Mesodermal cell (in vitro differentiated cells): ENCODE measurements around the gene CGB8.
A peak's percentile ranks its signal among the peaks of the same experiment; 100 is the strongest.
"Not testable (repeated sequence)": the region's sequence is repeated elsewhere in the genome, so short reads cannot be mapped to it uniquely, and the experiment has no call there.

Experiments
- H3K27ac ChIP-seq: 2 replicates; pipeline ENCODE4 v1.7.0; 2013; ENCODE audit warnings: mild to moderate bottlenecking, low read depth, low read length, moderate library complexity; ENCODE audit not compliant: severe bottlenecking
- H3K36me3 ChIP-seq: 2 replicates; pipeline ENCODE4 v1.7.1; 2013; ENCODE audit warnings: mild to moderate bottlenecking, low read length, moderate library complexity; ENCODE audit not compliant: control insufficient read depth, insufficient read depth
- H3K4me1 ChIP-seq: one replicate; pipeline ENCODE4 v1.7.1; 2013; ENCODE audit warnings: mild to moderate bottlenecking, low read length; ENCODE audit not compliant: insufficient read depth, control insufficient read depth, poor library complexity, severe bottlenecking
- H3K4me3 ChIP-seq: 2 replicates; pipeline ENCODE4 v1.7.0; 2013; ENCODE audit warnings: low read length, control low read depth, mild to moderate bottlenecking; ENCODE audit not compliant: insufficient read depth, poor library complexity, severe bottlenecking; ENCODE audit errors: extremely low read depth
- H3K9me3 ChIP-seq: 2 replicates; pipeline ENCODE4 v1.7.1; 2013; ENCODE audit warnings: mild to moderate bottlenecking, low read length, moderate library complexity; ENCODE audit not compliant: control insufficient read depth
- WGBS, 2 experiments: methylation state at CpG; one replicate each; pipeline ENCODE4 v1.1.5; 2013; ENCODE audit warnings: missing lambda C conversion rate in 2 of 2; ENCODE audit not compliant: insufficient coverage in 2 of 2; 5-methylcytosine and 5-hydroxymethylcytosine counted together

The CGB8 gene

DNA sequence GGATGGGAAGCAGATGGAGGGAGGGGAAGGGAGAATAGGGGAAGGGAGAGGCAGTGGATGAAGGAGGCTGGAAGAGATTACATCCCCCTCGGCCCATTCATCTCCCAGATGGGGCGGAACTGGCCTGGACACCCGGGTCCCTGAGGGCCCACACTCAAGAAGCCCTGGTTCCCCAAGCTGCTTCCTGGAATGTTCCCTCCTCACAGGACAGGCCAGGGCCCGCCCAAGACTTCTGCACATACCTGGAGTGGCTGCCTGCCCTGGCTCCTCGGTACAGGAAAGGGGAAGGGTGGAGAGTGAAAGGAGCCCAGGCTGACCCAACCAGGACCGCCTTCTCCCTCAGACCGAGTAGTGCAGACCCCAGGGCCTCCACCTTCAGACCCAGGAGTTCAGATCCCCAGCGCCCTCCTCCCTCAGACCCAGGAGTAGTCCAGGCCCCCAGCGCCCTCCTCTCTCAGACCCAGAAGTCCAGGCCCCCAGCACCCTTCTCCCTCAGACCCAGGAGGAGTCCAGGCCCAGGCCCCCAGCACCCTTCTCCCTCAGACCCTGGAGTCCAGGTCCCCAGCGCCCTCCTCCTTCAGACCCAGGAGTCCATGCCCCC, 15.2 kb upstream of the CGB8 start:
- Histone ChIP-seq H3K27ac (no peak overlapping the region), H3K4me1 (peaks cover 11% of the 10 kb centered on the region), H3K9me3 (no peaks in the 10 kb centered on the region), H3K4me3 (peak overlapping the region; percentile 35), H3K36me3 (no peaks in the 10 kb centered on the region)
- 68 to 76% methylated on average over 4 to 8 of the region's 10 CpGs for WGBS, 2 experiments

DNA sequence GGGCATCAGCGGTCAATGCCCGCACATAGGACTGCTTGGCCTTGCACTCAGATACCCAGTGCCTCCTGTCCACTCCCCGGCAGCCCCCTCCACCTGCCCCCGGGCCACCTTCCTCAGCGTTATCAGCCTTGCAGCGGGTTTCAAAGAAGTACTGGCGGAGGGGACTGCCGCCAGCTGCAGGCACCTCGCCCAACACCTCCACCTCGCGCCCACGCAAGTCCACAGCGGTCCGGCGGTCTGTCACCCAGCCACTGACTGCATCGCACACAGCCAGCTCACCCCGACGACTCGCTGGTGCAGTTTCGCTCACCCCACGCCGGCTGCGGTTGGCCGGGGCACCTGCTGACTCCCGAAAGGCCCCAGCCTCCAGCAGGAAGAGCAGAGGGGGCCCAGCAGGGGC, 12.5 kb upstream of the CGB8 start:
- no peaks in the 10 kb centered on the region for H3K36me3 ChIP-seq
- H3K4me3 ChIP-seq = no peak overlapping the region
- no peaks in the 10 kb centered on the region for H3K9me3 ChIP-seq
- WGBS, 2 experiments = 84 to 91% methylated on average over 20 to 25 of the region's 25 CpGs
- no peak overlapping the region for H3K27ac ChIP-seq
- H3K4me1 ChIP-seq = peaks cover 11% of the 10 kb centered on the region

DNA sequence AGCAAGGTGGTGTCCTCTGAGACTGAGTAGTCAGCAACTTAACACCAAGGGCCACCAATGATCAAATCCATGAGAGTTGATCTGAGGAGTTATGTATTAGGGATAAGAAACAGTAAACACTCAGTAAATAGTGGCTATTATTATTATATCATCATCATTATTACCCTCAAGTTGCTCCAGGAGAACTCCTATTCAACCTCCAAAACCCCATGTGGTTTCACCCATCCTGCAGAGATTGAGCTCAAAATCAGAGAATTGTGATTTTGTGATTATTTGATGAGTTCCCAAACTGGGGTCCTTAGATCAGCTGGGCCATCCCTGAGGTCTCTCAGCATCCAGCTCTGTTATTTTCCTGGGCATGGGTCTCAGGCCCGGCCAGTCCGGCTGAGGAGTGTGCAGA, 12.1 kb upstream of the CGB8 start:
- no peak overlapping the region for H3K4me3 ChIP-seq
- H3K36me3 ChIP-seq = no peaks in the 10 kb centered on the region
- H3K9me3 ChIP-seq = no peaks in the 10 kb centered on the region
- WGBS, 2 experiments = 80 to 89% methylated on average over 1 to 2 of the region's 2 CpGs
- peaks cover 11% of the 10 kb centered on the region for H3K4me1 ChIP-seq
- H3K27ac ChIP-seq = no peak overlapping the region

DNA sequence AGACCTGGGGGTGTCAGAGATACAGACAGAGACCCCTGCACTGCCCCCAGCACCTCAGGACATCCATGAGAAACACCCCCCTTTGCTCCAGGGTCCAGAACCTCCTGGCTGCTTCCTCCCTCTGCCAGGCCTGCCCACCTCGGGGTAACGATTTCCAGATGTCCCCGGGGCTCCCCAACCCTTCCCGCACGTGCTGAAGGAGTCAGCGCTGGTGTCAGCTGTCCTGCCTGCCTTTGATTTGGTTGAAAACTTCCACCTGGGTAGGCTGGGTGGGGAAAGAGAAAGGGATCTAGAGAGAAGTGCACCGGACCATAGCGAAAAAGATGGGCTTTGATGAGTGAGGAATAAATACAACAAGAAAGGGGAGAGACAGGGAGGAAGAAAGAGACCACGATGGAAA, 10.1 kb upstream of the CGB8 start:
- H3K9me3 ChIP-seq = no peaks in the 10 kb centered on the region

DNA sequence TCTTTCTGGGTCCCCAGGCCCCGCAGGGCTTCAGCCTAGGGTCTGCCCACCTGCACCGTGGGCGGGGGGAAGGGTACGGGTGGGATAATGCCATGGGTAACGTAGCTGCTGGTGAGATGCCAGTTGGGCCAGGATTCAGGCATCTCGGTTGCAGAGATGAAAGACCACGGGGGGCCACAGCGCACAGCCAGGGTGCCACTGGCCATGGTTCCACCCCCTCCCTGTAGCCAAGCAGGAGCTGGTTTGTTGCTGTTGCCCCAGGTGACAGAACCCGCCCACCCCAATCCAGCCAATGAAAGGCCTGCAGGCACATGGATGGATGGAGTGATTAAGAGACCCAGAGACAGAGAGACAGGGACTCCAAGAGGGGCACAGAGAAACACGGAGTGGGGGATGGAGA, 9.7 kb upstream of the CGB8 start:
- no peaks in the 10 kb centered on the region for H3K4me1 ChIP-seq
- WGBS, 2 experiments = 80 to 81% methylated on average over 7 to 8 of the region's 10 CpGs
- H3K9me3 ChIP-seq = no peaks in the 10 kb centered on the region
- no peak overlapping the region for H3K4me3 ChIP-seq
- H3K36me3 ChIP-seq = no peaks in the 10 kb centered on the region
- H3K27ac ChIP-seq = no peak overlapping the region

More for the DNA sequence above, 10.1 kb upstream of the CGB8 start:
- no peaks in the 10 kb centered on the region for H3K36me3 ChIP-seq
- H3K4me1 ChIP-seq = no peaks in the 10 kb centered on the region
- WGBS, 2 experiments = 93 to 96% methylated on average over 7 to 9 of the region's 9 CpGs
- no peak overlapping the region for H3K4me3 ChIP-seq
- H3K27ac ChIP-seq = no peak overlapping the region

DNA sequence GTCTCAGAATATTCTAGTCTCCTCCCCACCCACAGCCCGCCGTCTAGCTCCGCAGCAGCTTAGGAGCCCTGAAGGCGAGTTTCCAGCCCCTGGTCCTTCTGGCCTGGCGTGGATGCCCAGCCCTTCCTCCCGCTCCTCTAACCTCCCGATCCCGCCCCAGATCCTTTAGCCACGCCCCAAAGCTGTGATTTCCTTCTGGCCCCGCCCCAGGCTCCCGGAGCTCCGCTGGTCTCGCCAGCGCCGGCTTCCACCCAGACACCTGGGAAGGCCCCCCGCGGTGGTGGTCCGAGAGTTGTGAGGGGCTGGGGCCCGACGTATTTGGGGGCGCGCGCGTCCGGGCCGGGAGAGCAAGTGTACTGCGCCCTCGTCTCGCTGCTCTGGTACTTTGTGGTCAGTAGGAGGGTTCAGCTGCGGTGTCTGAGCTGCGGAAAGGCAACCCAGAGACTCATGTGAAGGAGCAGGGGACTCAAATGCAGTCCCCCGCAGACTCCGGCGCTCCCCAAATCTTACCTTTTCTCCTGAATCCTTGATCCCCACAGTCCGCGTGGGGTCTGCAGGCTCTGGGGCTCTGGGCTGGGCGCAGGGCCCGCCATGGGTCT, 8.8 kb upstream of the CGB8 start, which contains the start of gene CGB7:
Gene CGB7 (minus strand): TSS at position 114 of the 599 bp plus-strand sequence. CDS start 2,374 bp downstream, outside the sequence.
- Histone ChIP-seq H3K4me3 (peak within 1 kb of the TSS; percentile 44), H3K9me3 (no peaks in the 10 kb centered on the region), H3K36me3 (no peaks in the 10 kb centered on the region), H3K4me1 (no peaks in the 10 kb centered on the region), H3K27ac (no peak within 1 kb of the TSS)
- 10 to 14% methylated on average over 29 to 31 of the region's 38 CpGs for WGBS, 2 experiments

DNA sequence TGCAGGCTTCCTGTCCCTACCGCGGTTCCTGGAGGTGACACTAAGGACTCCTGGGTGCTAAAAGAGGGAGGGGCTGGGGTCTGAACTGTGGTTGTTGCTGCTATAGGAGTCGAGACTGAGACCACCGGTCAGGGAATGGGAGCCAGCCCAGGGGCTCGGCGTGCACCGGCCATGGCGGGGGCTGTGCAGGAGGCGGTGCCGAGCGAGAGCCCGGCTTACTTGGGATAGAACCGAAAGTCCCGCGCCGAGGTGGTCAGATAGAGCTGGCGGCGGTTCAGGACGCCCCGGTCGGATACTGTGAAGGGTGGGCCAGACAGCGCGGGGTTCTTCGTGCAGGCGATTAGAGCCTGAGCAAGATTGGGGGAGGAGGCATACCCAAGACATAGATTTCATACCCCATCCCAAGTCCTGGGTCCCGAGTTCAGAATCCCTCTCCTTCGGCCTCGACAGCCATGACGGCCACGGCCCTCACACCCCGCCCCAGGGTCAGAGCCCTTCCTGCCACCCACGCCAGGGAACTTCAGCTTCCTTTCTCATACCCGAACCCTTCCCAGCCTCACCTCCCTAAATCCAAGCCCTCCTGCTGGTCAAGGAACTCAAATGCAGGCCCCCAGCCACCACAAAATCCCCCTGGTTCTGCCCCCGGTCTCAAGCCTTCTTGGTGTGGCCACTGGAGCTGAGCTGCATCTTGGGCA, 8.1 kb upstream of the CGB8 start:
- not testable (repeated sequence) for H3K9me3 ChIP-seq, H3K4me1 ChIP-seq, H3K27ac ChIP-seq, H3K36me3 ChIP-seq
- 23 to 32% methylated on average over 11 to 25 of the region's 34 CpGs for WGBS, 2 experiments
- H3K4me3 ChIP-seq = peak overlapping the region; percentile 44

DNA sequence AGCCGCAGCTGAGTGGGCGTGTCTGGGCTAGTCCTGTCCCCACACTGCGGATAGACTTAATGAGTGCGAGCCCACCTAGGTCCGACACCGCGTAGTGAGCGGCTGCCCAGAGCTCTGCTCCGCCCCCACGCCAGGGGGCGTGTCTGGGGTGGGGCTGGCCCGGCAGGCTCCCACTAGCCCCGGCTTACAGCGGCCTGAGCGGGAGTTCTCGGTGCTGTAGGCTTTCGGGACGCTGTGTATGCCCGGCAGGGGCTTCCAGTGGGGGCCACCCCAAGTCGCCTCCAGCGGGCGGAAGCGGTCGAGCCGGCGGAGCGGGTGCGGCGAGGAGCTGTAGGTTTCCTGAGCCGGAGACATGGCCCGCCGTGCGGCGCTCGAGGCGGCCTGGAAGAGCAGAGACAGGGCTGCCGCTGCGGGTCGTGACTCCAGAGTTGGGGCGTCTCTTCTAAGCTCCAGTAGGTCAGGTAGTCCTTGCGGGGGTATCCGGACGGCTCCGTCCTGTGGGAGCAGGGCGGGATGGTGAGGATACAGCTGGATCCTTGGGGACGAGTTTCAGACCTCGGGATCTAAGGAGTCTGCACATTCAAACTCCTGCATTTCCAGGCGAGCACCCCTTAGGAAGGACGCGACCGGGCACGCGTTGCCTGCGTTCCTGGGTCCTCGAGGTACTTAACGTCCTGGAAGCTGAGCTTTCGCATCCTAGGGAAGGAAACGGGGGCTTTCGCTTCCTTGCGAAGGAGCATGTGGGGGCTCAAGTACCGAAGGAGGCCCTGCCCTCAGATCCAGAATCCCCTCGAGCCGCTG, 7.4 kb upstream of the CGB8 start:
- H3K36me3 ChIP-seq = no peaks in the 10 kb centered on the region
- peak overlapping the region; percentile 44 for H3K4me3 ChIP-seq
- WGBS, 2 experiments = 3% methylated on average over 43 to 51 of the region's 63 CpGs
- no peaks in the 10 kb centered on the region for H3K4me1 ChIP-seq
- H3K27ac ChIP-seq = no peak overlapping the region
- H3K9me3 ChIP-seq = no peaks in the 10 kb centered on the region

DNA sequence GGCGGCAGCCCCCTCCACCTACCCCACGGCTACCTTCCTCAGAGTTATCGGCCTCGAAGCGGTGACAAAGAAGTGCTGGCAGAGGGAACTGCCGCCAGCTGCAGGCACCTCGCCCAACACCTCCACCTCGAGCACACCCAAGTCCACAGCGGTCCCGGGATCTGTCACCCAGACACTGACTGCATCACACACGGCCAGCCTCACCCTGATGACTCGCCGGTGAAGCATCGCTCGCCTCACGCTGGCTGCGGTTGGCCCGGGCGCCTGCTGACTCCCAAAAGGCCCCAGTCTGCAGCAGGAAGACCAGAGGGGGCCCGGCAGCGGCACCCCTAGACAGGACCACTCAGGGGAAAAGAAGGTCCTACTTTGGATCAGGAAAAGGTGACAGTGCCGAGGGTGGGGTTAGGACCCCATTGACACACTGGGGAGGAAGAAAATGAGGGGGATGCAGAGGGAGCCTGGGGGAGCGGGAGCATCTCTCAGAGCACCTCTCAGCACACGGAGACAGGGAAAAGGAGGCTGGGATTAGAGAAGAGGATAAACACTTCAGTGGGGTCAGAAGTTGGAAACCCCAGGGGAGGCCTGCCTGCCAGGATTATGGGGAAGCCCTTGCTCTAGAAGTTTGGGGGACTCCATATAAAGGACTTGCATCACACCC, 1.6 kb upstream of the CGB8 start:
- not testable (repeated sequence) for H3K4me1 ChIP-seq, H3K27ac ChIP-seq, H3K9me3 ChIP-seq, H3K36me3 ChIP-seq, H3K4me3 ChIP-seq
- WGBS, 2 experiments = 76 to 77% methylated on average over 18 to 21 of the region's 24 CpGs

DNA sequence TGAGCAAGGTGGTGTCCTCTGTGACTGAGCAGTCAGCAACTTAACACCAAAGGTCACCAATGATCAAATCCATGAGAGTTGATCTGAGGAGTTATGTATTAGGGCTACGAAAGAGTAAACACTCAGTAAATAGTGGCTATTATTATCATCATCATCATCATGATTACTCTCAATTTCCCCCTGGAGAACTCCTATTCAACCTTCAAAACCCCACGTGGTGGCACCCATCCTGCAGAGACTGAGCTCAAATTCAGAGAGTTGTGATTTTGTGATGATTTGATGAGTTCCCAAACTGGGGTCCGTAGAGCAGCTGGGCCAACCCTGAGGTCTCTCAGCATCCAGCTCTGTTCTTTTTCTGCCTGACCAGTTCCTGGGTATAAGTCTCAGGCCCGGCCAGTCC, 923 bp upstream of the CGB8 start:
- H3K4me3 ChIP-seq, H3K4me1 ChIP-seq, H3K27ac ChIP-seq, H3K36me3 ChIP-seq, H3K9me3 ChIP-seq: not testable (repeated sequence)
- no CpG with 5 or more reads among the region's 4 CpGs for WGBS, 2 experiments
